Colon (tissue), 2 donors: ENCODE data around the gene MT1E.
"Not testable (repeated sequence)": the region's sequence is repeated elsewhere in the genome, so short reads cannot be mapped to it uniquely, and the experiment has no call there.

Experiments
- FAIRE-seq: peaks from 2 replicates; lab custom pipeline; 2012; peaks lifted over from hg19 to GRCh38; lab: Jason Lieb, UNC
- donor health status: control.
- donor health status: control.

Gene MT1E

DNA sequence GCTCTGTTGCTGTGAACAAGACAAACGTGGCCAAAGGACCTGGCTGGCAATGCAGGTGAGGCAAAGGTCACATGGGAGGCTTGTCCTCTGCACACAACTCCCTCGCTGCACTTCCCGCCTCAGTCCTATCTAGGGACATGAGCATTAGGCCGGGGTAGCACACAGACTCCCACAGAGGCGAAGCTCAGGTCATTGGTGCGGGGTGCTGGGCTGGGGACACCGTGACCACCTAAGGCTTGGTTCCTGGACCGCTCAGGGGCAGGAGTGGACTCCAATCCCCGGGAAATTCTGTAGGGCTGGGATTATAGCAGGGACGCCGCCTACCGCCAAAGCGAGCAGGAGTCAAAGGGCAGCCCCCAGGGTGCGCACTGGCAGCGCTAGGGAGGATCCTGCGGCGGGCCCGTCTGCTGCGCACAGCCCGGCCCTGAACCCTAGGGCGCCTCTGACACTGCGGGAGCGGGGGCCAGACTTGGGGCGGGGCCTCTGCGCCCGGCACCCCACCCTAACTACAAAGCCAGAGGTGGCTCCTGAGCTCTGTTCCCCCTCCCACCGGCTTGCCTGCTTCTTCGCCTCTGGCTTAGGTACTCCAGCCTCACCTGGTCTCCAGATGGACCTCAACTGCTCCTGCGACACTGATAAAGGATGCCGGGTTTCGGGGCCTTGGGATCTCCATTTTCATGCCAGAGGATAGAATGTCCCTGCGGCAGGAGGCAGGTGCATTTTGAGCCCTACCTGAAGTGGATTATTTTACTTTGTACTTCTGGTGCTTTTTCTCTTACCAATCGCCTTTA is 22.3 kb downstream of the MT1E start:
- FAIRE-seq = no peak

DNA sequence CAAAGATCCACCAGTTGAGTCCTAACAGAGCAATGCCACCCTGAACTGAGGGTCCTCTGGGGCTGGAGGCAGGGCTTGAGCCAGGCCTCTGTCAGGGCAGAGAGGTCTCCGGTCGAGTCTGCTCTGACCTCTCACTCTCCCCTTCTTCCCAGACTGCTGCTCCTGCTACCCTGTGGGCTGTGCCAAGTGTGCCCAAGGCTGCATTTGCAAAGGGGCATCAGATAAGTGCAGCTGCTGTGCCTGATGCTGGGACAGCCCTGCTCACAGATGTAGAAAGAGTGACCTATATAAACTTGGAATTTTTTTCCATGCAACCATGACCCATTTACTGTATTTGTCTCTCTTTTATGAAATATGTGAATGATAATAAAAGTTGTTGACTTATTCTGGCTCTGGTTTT is 23.7 kb downstream of the MT1E start:
- FAIRE-seq = no peak

DNA sequence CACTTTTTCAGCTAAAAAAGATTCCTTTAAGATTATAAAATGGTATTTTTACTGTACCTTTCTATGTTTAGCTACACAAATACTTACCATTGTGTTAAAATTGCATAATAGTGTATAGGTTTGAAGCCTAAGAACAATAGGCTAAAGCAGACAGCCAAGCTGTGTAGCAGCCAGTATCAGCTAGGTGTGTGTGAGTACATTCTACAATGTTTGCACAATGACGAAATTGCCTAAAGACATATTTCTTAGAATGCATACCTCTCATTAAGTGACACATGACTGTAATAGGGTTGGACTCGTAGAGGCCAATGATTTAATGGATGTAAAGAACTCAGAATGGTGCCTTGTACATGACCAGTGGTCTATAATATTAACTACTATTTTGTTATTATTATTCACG is 24.2 kb downstream of the MT1E start:
- no peak for FAIRE-seq

DNA sequence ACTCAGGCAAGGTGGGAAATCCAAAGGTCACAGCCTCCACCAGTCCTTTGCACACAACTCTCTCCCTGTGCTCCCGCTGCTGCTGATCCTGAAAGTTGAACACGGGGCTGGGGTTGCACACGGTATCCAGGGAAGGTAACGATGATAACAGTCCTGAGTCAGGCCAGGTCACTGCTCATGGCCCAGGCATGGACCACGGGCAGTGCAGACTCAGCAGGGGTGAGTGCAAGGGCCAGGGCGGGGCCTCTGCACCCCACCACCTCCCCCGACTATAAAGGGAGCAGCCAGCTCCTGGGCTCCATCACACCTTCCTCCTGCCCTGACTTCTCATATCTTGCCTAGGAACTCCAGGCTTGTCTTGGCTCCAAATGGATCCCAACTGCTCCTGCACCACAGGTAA is 26.0 kb downstream of the MT1E start, which contains the start of gene MT1B:
TSS of gene MT1B (plus strand) at position 301 of the 400 bp plus-strand sequence. CDS start at position 369, 68 bp downstream.
- no peak for FAIRE-seq

DNA sequence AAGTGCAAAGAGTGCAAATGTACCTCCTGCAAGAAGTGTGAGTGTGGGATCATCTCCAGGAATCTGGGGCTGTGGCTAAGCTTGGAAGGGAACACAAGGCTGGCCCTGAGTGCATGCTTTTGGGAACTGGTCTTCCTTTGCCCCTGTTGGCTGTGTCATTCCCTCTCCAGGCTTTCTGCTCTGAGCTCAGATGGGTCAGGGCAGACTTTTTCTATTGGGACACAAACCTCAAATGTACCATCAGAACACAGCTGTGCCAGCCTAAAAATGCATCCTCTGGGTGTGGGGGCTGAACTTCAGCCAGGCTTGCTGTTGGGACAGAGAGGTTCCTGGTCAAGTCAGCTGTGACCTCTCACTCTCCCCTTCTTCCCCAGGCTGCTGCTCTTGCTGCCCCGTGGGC is 27.0 kb downstream of the MT1E start:
- FAIRE-seq = no peak

DNA sequence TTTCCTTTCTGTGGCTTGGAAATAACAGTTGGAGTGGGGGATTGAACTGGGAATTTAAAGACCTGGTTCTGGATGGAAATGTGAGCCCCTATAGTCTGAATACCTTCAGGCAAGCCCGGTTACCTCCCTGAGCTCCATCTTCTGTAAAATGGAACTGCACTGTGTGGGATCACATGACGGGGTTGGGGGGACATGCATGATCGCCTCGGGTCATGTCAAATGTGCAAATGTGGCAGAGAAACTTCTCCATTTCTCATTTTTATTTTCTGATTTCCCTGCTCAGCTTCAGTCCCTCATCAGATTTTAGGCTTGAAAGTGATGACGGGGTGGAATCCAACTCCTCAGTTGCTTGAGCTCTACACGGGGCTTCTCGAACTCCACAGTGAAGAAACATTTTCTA is 27.6 kb downstream of the MT1E start:
- FAIRE-seq = no peak

DNA sequence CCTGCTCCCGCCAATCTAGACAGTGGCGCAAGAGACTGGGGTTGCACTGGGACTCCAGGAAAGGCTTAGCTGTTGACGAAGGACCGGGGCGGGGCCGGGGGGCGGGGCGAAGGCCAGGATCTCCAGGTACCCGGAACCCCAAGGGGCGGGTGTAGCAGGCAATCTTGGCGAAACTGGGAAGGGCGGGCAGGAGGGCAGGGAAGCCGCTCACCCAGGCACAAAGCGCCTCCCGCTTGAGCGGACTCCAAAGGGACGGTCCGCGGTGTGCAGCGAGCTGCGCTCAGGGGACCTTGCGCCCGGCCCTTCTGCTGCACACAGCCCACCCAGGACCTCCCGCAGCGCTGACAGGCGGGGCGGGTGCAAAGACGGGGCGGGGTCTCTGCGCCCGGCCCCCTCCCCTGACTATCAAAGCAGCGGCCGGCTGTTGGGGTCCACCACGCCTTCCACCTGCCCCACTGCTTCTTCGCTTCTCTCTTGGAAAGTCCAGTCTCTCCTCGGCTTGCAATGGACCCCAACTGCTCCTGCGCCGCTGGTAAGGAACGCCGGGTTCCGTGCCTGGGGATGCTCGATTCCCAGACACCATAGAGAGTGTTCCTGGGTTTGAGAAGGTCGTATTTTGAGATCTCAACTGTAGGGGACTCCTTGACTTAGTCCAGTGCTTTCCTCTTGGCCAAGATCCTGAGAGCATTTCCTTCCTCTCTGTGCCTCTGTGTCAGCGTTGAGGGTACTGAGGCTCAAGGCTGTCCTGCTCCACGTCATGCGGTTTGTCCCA is 32.2 kb downstream of the MT1E start, which contains the start of gene MT1F:
TSS of gene MT1F (plus strand) at position 405 of the 772 bp plus-strand sequence. CDS start at position 505, 100 bp downstream.
- no peak for FAIRE-seq

DNA sequence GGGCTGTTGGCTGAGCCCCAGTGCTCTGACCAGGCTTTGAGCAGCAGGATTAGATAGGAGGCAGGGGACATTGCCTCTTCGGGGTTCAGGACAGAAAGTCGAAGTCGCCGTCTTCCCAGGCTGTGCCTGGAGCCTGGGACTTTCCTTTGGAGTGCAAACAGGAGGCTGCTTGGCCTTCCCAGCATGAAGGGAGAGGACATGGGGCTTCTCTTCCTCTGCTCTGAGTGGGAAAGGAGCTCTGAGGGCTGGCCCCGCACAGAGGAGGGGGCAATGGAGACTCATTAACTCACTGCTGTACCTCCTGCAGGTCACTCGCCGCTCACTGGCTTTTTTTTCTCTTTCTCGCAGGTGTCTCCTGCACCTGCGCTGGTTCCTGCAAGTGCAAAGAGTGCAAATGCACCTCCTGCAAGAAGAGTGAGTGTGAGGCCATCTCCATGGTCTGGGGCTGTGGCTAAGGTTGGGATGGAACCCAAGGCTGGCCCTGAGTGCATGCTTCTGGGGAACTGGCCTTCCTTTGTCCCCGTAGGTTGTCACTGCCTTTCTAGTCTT is 32.8 kb downstream of the MT1E start:
- no peak for FAIRE-seq

DNA sequence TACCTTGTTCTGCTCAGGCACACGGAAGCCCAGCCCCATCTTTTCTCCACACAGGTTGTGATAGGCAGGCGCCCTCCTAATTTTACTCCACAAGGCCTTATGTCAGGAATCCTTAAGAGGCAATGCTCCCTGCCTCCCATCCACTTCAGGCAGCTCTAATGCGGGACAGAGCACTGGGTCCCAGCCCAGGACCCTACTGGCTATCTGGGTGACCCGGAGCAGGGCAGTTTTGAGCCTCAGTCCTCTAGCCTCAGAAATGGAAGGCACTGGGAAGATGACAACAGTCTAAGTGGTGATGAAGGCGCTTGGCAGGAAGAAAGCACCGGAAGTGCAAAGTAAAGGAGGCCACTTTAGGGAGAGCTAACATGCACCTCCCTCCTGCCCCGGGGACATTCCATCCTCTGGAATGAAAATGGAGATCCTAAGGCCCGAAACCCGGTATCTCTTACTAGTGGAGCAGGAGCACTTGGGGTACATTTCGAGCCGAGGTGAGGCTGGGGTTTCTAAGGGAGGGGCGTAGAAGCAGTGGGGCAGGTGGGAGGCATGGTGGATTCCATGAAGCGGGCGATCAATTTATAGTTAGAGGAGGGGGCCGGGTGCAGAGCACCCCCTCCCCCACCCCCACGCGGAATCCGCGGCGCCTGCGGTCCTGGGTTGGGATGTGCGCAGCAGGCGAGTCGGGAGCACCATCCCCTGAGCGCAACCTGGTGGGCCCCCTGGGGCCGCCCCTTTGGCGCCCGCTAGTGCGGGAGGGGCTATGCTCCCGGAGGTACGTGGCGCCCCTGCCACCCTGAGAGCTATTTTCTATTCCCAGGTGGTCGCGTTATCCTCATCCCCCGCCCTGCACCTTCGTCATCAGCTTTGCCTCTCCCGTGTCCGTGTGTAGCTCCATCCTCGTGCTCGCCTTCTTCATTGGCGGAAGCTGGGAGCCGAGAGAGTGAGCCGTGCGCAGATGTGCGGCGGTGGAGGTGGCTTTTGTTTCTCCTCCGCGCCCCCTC is 37.1 kb downstream of the MT1E start:
- FAIRE-seq = no peak

DNA sequence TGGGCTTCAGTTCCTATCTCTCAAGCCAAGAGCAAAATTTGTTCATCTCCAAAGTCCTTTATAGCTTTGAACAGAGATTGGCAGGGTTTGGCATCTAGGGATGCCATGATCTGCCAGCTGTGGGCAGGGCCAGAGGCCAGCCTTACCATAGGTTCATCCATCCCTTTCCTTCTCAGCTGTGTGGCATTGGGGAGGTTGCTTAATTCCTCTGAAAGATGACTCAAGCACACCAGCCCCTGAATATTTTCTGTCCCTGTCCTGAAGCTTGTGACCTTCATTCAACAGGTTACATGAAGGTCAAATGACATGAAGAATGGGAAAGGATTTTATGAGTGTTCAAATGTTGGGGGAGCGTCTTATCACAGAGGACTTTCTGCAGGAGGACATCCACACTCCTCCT is 38.9 kb downstream of the MT1E start:
- FAIRE-seq = no peak

DNA sequence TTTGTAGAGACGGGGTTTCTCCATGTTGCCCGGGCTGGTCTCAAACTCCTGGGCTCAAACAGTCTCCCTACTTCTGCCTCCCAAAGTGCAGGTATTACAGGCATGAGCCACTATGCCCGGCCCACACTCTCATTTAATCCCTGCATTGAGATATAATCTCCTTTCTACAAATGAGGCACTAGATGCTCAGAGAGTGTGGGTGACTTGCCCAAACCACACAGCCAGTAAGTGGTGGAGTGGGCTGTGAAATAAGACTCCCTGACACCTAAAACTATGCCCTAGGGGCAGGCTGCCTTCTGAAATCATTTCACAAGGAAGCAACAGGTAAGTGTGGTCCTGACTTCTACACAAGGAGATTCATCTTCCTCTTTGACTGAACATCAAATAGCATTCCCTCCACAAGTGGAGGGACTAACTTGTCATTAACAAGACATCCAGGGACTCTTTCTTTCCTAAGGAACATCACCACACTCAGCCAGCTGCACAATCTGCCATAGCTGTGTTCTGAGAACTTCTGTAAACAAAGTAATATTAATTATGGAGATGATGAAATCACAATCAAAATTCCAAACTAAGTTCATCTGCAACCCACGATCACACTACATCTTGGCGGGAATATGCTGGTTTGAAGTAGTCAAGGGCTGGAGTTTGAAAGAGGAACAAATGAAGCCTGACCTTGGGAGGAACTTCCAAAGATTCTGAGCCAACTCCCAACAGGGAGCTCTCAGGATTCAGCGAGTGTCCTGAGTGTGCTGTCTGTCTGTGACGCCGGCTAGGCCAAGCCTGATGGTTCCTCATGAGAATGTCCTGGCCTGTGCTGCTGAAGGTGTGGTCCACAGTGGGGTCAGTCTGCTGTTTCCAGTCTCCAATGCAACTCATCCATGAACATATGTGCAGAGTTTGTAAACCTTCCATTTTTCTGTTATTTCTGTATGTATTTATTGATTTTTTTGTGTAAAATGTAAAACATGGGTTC is 40.0 kb downstream of the MT1E start:
- not testable (repeated sequence) for FAIRE-seq

DNA sequence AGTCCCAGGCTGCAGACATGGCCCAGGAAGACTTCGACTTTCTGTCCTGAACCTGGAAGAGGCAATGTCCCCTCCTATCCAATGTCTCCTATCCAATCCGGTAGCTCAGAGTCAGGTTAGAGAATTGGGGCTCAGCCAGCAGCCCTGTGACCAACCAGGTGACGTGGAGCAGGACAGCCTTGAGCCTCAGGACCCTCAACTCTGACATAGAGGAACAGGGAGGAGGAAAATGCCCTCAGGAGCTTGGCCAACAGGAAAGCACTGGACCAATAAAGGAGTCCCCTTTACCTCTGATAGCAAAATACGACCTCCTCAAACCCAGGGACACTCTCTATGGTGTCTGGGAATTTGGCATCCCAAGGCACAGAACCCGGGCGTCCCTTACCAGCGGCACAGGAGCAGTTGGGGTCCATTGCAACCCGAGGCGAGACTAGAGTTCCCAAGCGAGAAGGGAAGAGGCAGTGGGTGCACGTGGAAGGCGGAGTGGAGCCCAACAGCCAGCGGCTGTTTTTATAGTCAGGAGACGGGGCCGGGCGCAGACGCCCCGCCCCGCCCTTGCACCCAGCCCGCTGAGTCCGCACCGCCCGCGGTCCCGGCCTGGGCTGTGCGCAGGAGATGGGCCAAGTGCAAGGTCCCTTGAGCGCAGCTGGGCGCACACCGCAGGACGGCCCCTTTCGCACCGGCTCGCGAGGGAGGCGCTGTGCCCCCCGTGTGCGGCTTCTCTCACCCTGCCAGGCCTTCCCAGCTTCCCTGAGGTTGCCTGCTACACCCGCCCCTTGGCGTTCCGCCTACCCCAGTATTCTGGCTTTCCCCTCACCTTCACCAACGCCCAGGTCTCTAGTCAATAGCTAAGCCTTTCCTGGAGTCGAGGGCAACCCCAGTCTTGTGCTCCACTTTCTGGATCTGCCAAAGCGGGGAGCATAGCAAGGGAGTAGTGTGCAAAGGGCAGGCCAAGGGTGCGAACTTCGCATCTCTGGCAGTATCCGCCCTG is 42.3 kb downstream of the MT1E start, which contains the start of gene MT1G:
TSS of gene MT1G (minus strand) at position 485 of the 991 bp plus-strand sequence. CDS start at position 413, 72 bp downstream.
- FAIRE-seq = no peak

DNA sequence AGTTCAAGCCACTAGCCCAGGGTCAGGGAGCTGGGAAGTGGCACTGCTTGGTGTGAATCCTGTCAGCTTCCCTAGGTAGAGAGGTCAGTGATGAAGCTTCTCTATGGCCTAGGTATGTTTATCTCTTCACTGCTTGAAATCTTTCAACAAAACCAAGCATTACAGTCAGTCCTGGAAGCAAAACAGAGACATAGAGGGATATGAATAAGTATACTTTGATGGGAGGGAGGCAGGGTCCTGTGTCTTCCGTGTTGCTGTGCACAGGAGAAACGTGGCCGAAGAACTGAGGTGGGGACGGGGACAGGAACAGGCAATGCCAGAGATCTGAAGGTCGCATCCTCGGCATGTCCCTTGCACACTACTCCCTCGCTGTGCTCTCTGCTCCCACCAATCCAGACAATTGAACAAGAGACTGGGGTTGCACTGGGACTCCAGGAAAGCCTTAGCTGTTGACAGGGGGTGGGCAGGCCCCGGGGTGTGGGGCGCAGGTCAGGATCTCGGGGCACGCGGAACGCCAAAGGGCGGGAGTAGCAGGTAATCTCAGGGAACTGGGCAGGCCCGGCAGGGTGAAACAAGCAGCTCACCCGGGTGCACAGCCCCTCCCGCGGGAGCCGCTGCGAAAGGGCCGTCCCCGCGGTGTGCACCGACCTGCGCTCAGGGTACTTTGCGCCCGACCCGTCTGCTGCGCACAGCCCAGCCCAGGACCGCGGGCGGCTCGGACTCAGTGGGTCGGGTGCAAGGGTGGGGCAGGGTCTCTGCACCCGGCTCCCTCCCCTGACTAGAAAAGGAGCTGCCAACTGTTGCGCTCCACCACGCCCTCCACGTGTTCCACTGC is 43.6 kb downstream of the MT1E start, which contains the start of gene MT1H:
TSS of gene MT1H (plus strand) at position 810 of the 835 bp plus-strand sequence. CDS start 71 bp downstream, outside the sequence.
- no peak for FAIRE-seq

DNA sequence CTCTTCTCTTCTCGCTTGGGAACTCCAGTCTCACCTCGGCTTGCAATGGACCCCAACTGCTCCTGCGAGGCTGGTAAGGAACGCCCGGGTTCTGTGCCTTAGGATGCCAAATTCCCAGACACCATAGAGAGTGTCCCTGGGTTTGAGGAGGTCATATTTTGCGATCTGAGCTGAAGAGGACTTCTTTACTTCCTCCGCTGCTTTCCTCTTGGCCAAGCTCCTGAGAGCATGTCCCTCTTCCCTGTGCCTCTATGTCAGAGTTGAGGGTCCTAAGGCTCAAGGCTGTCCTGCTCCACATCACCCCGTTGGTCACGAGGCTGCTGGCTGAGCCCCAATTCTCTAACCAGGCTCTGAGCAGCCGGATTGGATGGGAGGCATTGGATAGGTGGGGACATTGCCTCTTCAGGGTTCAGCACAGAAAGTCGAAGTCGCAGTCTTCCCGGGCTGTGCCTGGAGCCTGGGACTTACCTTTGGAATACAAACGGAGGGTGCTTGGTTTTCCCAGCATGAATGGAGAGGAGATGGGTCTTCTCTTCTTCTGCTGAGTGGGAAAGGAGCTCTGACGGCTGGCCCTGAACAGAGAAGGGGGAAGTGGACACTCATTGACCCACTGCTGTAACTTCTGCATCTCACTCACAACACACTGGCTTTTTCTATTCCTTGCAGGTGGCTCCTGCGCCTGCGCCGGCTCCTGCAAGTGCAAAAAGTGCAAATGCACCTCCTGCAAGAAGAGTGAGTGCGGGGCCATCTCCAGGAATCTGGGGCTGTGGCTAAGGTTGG is 44.4 kb downstream of the MT1E start:
- FAIRE-seq = no peak

DNA sequence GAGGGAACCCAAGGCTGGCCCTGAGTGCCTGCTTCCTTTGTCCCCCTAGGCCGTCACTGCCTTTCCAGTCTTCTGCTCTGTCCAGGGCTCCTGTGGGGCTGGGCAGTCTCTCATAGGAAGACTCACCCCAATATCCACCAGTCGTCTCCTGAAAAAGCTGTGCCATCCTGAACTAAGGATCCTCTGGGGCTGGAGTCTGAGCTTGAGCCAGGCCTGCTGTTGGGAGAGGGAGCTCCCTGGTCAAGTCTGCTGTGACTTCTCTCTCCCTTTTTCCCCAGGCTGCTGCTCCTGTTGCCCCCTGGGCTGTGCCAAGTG is 45.0 kb downstream of the MT1E start:
- FAIRE-seq = no peak

DNA sequence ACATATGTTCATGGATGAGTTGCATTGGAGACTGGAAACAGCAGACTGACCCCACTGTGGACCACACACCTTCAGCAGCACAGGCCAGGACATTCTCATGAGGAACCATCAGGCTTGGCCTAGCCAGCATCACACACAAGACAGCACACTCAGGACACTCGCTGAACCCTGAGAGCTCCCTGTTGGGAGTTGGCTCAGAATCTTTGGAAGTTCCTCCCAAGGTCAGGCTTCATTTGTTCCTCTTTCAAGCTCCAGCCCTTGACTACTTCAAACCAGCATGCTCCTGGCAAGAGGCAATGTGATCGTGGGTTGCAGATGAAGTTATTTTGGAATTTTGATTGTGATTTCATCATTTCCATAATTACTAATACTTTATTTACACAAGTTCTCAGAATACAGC is 46.1 kb downstream of the MT1E start:
- not testable (repeated sequence) for FAIRE-seq

DNA sequence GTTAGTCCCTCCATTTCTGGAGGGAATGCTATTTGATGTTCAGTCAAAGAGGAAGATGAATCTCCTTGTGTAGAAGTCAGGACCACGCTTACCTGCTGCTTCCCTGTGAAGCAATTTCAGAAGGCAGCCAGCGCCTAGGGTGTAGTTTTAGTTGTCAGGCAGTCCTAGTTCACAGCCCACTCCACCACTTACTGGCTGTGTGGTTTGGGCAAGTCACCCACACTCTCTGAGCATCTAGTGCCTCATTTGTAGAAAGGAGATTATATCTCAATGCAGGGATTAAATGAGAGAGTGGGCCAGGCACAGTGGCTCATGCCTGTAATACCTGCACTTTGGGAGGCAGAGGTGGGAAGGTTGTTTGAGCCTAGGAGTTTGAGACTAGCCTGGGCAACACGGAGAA is 46.6 kb downstream of the MT1E start:
- FAIRE-seq = not testable (repeated sequence)
